ENCODE results near the gene OLIG1.

DNA sequence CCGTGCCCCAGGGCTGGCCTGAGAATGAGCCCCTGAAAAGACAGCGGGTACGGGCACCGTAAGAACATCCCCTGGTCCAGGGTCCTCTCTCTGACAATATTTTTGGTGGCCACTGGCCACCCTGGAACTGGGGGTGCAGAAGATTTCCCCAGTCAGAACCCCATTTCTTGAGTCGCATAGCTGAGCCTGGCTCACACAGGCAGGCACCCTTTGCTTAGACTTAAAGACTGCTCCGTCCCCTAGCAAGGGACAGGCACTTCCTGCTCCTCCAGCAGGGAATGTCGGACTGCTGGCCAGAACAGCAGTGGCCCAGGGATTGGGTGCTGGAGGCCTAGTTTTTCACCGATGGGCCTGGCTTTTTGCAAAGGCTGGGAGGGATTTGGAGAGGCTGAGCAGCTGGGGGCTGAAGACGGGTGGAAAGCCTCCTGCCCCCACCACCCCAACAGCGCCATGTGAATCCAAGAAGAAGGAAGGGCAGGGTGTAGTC lies 39.9 kb upstream of the OLIG1 start:
- TF ChIP-seq, protein P1, sequence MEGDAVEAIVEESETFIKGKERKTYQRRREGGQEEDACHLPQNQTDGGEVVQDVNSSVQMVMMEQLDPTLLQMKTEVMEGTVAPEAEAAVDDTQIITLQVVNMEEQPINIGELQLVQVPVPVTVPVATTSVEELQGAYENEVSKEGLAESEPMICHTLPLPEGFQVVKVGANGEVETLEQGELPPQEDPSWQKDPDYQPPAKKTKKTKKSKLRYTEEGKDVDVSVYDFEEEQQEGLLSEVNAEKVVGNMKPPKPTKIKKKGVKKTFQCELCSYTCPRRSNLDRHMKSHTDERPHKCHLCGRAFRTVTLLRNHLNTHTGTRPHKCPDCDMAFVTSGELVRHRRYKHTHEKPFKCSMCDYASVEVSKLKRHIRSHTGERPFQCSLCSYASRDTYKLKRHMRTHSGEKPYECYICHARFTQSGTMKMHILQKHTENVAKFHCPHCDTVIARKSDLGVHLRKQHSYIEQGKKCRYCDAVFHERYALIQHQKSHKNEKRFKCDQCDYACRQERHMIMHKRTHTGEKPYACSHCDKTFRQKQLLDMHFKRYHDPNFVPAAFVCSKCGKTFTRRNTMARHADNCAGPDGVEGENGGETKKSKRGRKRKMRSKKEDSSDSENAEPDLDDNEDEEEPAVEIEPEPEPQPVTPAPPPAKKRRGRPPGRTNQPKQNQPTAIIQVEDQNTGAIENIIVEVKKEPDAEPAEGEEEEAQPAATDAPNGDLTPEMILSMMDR (IDR thresholded peaks at IDR 0.05), result no peak
- TF ChIP-seq POLR2A (IDR thresholded peaks at IDR 0.05) (no peak), POLR2AphosphoS5 (IDR thresholded peaks at IDR 0.05; ENCODE audit: insufficient read depth in 1 of 2, low read depth in 1 of 2) (no peak)
